Hematopoietic multipotent progenitor cell treated with erythropoietin and hydrocortisone succinate and interleukin-3 and kit ligand, for 8 days (in vitro differentiated cells): ENCODE results near the gene HSD3B7.

Experiments used
- DNase-seq: peaks from one replicate; pipeline ENCODE4 v3.0.0-alpha.2; 2015

HSD3B7 gene

DNA sequence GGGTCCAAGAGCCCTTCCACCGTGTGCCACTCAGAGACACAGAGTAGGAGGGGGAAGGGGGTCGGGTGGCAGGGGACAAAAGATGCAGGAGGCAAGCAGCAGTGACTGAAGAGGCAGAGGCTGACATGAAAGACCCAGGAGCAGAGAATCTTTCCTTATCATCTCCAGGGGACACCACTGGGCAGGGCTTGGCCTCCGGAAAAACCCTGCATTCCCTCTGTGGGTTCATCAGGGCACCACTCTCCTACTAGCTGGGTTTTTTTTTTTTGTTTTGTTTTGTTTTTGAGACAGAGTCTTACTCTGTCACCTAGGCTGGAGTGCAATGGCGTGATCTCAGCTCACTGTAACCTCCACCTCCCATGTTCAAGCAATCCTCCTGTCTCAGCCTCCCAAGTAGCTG, 46.3 kb downstream of the HSD3B7 start:
- DNase-seq, result no peak

DNA sequence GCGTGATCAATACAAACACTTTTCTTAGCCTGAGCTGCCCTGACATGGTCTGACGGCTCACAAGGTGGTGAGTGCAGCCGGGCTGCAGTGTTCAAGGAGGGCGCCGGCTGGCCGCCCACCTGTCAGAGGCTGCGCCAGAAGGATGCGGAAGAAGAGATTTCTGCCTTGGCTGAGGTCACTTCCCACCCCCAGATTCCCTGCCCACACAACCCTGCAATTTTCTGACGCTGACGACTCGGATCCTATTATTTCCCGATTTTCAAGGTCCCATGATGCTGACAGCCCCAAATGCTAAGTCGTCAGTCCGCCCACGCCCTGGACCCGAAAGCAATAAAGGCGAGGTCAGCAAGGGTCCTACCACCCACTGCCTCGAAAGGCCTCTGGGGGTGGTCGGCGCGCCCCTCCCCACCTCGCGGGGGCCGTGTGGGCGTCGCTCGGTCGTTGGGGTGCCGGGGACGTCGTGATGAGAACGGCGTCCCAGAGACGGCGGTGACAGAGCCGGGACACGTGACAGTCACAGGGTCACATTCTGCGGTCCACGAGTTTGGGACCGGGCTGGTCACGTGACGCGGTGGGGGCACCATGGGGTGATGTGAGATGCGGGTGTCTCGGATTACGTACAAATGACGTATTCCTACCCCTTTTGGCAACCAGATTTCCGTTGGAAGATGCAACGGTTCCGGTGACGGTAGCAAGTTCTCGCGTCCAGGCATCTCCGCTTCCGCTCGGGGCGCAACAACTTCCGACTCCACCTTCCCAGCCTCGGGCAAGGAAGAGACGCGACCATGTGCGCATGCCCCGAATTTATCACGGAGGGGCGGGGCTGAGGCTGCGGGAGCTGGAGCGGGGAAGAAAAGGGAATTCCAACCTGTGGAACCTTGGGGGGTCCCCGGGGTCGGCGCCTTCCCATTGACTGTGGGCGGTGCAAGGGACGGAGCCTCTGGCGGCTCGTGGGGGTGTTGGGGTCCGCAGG, 48.0 kb downstream of the HSD3B7 start, which contains the start of gene STX4:
TSS of gene STX4 (plus strand) at position 823 of the 973 bp plus-strand sequence. CDS start 248 bp downstream, outside the sequence.
- DNase-seq, result peak; percentile 99

DNA sequence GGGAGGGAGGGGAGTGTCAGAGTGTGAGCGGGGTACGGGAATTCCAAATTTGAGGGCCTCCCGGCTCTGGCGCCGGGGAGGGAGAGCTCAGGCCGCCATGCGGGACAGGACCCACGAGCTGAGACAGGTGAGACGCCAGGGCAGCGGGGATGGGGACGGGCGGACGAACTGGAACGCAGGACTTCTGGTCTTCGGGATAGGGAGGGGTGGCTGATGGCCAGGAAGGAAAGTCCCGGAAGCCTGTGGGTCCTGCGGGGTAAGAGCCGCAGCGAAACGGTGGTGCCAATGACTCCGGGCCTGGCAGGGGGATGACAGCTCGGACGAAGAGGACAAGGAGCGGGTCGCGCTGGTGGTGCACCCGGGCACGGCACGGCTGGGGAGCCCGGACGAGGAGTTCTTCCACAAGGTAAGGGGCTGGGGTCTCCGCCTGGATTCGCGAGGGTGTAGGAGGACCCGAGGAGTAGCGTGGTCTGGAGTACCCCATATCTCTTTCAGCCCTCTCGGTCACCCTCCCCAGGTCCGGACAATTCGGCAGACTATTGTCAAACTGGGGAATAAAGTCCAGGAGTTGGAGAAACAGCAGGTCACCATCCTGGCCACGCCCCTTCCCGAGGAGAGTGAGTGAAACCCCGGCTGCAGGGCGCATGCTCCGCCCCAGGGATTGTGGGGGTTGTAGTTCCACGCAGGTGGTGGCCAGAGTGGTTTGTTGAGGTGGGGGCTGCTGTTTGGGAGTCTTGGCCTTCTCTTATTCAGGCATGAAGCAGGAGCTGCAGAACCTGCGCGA, 48.9 kb downstream of the HSD3B7 start:
- peak; percentile 93 for DNase-seq

DNA sequence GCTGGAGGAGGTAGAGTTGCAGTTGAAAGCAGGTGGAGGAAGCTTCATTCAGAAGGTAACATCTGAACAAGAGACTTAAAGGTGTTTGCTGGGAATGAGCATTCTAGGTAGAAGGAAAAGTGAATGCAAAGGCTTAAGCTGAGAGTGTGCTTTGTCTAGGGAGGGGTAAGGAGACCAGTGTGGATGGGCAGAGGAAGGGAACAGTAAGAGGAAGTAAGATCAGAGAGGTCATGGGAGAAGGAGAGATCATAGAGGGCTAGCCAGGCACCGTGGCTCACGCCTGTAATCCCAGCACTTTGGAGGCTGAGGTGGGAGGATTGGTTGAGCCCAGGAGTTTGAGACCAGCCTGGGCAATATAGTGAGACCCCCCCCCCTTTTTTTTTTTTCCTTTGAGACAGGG, 51.7 kb downstream of the HSD3B7 start:
- DNase-seq, result no peak
